Measurements from ENCODE around the gene WDR45.
A peak's percentile ranks its signal among the peaks of the same experiment; 100 is the strongest.

The WDR45 gene

DNA sequence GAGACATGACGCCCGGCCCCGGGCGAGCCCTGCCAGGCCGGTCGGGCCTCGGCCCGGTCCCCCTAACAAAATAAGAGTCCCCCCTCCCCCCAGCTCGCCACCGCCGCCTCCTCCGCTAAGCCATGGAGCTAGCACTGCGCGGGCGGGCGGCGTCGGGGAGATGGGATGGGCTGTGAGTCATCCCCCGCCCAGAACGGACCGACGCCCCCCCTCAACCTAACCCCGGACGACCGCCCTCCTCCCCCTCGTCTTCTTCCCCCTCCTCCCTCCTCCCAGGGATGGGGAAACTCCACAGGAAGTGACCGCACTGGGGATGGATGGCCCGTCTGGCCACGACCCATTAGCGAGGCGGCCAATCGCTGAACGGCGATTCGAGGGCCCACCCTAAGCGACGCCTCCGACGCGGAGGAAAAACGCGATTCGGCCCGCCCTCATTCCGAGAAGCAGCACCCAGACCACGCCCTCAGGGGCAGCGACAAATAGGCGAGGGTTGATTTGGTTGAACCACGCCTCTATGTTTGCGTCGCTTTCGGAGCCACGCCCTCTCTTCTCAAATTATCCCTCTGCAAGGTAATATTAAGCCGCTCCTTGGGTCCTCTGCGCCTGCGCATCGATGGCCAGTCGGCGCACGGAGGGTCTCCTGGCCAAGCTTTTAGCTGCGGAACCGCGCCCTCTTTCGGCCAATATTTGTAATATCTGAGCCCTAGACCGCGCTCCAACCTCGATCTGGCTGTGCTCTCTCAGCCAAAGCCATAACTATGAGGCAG, 36.3 kb downstream of the WDR45 start, which contains the start of gene TFE3:
Gene TFE3, minus strand, starts transcription at position 138 of the 767 bp plus-strand sequence. Its CDS starts 131 bp downstream, at position 7.
- DNase-seq, result peak; percentile 98

GRCh38 chrX:49042581-49043219, 37.0 kb downstream of the WDR45 start:
- no peak for DNase-seq

DNA sequence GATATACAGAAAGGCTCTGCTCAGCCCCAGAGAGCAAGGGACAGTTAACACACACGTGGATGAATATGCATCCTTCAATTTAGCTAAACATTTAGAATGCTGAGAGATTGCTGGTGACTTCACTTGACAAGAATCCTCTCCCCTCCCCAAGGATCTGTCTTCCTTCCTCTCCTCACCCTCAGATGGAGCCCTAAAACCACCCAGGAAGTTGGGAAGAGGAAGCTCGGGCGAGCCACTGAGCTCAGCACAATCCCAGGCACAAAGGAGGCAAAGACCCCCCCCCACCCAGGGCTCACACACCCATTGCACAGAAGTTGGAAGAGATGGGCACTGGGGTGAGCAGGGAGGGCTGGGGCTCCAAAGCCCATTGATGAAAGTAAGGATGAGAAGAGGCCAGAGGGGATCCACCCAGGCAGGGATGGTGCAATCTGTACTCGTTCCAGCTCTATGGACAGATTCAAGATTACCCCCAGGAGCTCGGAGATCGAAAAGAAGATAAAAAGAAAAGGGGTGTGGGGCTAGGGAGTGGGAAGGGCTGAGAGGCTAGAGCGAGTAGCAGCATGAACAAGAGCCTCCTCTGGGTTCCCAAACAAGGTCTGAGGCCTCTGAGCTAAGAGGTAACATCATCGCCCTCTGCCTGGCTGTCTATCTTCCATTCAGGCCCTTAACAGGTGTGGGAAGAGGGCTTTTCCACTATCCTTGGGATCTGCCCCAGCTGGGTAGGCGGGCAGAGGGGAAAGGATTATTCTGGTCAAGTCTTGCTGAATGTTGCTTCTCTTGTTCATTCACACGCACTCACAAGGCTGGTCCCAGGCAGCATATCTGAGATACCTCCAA, 37.7 kb downstream of the WDR45 start:
- peak; percentile 24 for DNase-seq

- no peak for DNase-seq
Measured at GRCh38 chrX:49040376-49040955, 39.2 kb downstream of the WDR45 start.

GRCh38 chrX:49039598-49040375, 39.9 kb downstream of the WDR45 start:
- DNase-seq, result peak; percentile 56

DNA sequence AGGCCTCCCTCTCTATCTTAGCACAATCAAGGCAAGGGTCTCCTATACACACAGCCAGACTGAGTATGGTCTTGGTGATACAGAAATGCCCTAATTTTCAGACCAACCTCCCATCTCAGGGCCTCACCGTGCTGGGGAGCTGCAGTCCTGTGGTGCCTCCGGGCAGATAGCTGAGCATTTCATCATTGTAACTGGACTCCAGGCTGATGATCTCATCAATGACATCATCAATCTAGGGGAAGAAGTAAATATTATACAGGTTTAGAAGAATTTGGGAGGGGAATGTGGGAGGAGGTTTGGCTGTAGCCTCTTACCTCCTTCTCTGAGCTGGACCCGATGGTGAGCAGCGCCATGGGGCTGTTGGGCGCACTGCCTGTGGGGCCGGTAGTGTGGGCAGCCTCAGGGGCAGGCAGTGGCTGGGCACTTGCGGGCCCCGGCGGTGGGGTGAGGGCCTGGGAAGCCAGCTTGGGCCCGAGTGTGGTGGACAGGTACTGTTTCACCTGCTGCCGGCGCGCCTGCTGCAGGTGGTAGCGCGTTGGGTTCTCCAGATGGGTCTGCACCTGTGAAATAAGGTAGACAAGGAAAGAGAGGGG, 41.7 kb downstream of the WDR45 start:
- no peak for DNase-seq

DNA sequence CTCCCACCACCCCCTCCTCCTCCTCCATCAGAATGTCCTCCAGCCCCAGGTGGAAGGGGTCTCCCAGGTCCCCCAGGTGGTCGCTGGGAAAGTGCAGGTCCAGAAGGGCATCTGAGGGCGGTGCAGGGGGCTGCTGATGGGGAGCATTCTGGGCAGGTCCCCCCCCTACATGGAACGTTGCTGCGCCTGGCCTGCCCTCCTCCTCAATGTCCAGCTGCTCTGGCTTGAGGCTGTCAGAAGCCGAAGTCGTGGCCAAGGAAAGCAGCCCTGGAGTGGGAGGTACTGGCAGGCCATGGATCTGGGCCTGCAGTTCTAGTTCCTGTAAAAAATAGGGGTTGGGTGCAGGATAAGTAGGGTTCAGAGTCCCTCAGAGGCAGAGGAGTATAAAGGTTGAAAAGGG, 49.4 kb downstream of the WDR45 start:
- DNase-seq, result no peak

GRCh38 chrX:49029876-49030275, 49.8 kb downstream of the WDR45 start:
- no peak for DNase-seq
